NCI-H146 (cell line): ENCODE measurements around the gene SPTBN1.

Experiments
- DNase-seq: peaks from one replicate; lab custom pipeline; 2025; lab: John Stamatoyannopoulos, UW

Gene SPTBN1

DNA sequence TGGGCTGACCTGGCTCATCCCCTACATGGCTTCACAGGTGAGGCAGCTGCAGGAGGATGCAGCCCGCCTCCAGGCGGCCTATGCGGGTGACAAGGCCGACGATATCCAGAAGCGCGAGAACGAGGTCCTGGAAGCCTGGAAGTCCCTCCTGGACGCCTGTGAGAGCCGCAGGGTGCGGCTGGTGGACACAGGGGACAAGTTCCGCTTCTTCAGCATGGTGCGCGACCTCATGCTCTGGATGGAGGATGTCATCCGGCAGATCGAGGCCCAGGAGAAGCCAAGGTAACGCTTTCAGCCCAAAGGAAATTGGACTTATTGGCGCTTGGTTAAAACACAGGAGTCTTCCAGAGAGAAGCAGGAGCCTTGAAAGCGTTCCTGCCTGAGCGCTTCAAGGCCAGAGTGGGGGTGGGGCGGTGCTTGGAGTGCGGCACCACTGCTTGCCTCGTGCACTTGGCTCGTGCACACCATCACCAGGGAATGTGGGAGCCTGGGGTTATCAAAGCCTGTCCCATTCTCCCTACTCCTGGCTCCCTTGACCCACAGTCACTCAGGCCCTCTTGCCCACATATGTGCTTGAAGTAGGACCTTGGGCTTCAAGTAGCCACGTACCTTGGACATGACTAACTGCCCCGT lies 197.6 kb downstream of the SPTBN1 start:
- no peak for DNase-seq

- DNase-seq: no peak
These were observed 199.1 kb downstream of the SPTBN1 start for GRCh38 chr2:54655046-54655809.

- DNase-seq: no peak
These were observed 200.7 kb downstream of the SPTBN1 start for GRCh38 chr2:54656863-54657262.

- DNase-seq: peak; percentile 14
These were observed 201.5 kb downstream of the SPTBN1 start for GRCh38 chr2:54657664-54658083.

GRCh38 chr2:54658564-54659071 lies 202.5 kb downstream of the SPTBN1 start:
- DNase-seq: no peak

- DNase-seq: no peak
These were observed 203.4 kb downstream of the SPTBN1 start for GRCh38 chr2:54659527-54659926.

DNA sequence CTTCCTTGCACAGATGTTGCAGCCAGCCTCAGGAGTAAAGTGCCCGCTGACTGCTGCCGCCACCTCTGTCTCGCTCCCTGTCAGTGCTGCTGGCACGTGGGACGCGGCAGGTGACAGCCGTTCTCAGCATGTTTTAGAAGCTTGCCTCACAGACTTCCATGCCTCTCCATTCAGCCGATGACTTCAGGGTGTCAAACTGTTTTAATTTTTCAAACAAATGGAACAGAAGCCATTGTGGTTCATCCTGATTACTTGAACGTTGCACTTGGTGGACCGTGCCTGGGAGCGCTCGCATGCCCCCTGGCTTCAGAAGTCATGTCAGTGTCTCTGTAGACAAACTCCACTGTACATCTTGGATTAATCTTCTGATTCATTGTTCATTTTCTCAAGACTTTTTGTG lies 204.6 kb downstream of the SPTBN1 start:
- DNase-seq: no peak

- DNase-seq: no peak
These were observed 207.4 kb downstream of the SPTBN1 start for GRCh38 chr2:54663424-54664030.

- DNase-seq: no peak
These were observed 208.2 kb downstream of the SPTBN1 start for GRCh38 chr2:54664238-54664786.

DNA sequence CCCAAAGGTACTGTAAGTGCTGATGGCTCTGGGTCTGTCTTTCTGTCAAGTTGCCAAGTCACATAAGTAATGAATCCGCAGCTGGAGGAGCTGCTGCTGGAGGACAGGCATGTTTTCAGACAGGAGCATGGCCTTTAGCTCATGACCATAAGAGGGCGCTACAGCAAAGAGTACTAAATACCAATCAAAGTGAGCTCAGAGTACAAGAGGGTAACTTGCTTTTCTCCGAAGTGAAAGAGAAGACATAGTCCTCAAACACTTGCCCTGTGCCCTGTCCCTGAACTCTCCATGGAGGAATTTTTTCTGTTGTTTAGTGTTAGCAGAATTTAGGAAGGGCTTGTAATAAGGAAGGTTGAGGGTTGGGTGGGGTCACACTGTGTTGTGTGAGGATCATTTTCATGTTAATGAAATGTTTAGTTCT lies 209.3 kb downstream of the SPTBN1 start:
- no peak for DNase-seq

- DNase-seq: no peak
These were observed 210.1 kb downstream of the SPTBN1 start for GRCh38 chr2:54666131-54666633.

DNA sequence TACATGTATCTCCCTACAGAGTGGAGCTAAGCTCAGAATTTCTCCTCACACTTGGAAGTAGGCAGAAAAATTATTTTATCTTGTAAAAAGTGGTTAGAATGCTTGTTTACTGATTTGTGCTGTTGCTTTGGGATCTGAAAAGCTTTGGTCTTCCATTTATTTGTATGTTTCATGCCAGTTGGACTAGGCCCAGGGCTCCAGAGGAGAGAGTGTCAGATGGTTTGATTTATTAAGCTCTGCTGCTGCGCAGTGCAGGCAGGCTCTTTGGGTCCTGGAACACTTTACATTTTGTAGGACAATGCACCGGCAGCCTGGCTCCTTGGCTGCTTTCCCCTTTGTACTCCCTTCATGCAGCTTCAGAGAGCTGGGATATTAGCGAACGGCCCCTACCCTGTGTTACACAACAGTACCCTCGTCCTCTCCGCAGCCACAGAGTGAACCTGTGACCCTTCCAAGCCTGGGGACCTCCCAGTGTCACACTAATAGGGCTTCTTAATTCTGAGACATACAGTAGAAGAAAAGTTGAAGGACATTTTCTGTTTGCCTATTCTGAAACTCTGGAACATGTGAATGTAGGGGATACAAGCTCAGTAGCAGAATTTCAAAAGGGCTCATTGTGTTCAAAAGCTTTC lies 210.6 kb downstream of the SPTBN1 start:
- DNase-seq: no peak

GRCh38 chr2:54667266-54667639 lies 211.1 kb downstream of the SPTBN1 start:
- DNase-seq: no peak

DNA sequence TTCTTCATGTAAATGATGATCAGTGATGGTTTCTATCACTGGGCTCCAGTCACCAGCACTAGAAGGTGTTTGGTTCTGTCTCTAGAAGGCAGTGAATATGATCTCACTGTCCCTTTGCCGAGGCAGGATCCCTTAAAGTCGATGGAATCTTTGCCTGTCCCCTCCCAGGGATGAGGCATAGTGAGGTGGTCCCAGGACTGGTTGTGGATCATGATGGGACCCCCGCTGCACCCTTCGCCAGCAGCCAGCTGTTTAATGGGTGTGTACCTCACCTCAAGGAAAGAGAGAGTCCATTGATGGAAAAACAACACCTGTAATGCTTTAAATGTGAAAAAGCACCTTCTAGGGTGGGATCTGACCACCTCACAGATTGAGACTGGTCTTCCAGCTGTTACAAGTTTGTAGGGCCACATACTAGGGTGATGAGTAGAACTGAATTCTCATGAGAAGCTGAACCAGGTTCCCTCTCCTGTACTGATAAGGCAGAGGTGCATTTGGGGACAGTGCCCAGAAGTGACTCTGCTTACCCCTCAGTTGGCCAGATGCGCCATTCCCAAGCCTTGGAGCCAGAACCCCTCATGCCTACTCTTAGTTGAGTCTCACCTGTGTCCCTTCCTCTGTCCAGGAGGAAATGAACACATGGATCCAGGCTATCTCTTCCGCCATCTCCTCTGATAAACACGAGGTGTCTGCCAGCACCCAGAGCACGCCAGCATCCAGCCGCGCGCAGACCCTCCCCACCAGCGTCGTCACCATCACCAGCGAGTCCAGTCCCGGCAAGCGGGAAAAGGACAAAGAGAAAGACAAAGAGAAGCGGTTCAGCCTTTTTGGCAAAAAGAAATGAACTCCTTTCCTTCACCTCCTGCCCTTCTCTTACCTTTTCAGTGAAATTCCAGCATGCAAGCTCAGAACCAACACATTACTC lies 211.9 kb downstream of the SPTBN1 start:
- DNase-seq: no peak

- no peak for DNase-seq
These were observed 212.6 kb downstream of the SPTBN1 start for GRCh38 chr2:54668711-54669110.

DNA sequence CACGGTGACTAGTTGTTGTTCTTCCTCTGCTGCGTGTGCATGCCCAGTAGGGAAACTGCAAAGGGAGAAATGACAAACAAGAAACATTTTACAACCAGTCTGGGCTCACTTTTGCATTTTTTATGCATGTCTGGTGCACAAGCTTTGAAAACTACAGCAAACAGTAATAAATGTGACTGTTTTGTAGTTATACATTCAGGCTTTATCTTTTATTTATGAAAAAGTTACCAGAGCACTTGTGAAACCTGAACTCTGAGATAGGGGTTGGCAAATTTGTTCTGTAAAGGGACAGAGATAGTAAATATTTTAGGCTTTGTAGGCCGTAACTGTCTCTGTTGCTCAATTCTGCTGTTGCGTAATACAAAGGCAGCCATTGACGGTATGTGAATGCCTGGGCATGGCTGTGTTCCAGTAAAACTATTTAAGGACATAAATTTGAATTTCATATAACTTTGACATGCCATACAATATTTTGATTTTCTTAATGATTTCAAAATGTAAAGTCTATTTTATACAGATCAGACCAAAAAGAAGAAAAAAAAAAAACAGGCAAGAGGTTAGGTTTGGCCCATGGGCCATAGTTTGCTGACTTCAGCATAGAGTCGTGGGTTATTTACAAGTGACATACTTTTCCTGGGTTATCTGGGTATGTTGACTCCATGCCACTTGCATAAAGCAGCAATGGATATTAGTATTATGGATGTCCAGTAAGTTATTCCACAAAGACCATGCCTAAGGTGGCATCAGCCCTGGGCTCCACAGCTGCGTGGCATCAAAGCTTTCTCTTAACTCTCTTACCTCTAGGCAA lies 213.8 kb downstream of the SPTBN1 start:
- DNase-seq: no peak

GRCh38 chr2:54670485-54671009 lies 214.4 kb downstream of the SPTBN1 start:
- DNase-seq: no peak

DNA sequence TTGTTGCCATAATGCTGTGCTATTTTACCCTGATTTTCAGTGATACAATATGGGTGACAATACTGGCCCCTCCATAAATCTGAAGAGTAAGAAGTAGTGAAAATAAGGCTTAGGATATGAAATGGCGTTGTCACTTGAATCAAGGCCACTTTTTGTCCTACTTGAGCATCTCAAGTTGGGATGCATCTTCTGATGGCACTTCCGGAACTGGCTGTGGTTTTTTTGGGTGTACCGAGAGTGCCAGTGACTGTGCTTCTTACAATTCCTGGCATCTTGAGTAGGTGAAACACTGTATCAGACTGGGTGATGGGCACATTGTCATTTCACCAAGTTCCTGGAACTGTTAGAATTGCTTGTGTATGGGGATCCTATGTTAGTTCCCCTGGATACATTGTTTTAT lies 214.9 kb downstream of the SPTBN1 start:
- DNase-seq: no peak

- DNase-seq: no peak
These were observed 215.9 kb downstream of the SPTBN1 start for GRCh38 chr2:54671875-54672589.
